ENCODE data around the gene RNF212.

RNF212 gene

GRCh38 chr4:1113311-1114009, at the start of gene RNF212:
RNF212 (minus strand) TSS chr4:1113564; CDS start chr4:1113464, 100 bp downstream.
- H3K9me3 Mint-ChIP-seq: no peaks in the 10 kb centered on the region
- H3K36me3 Mint-ChIP-seq: no peaks in the 10 kb centered on the region
- H3K27ac Mint-ChIP-seq: no peak within 1 kb of the TSS
- no peaks in the 10 kb centered on the region for H3K4me1 Mint-ChIP-seq
- ATAC-seq: peak; percentile 61
- H3K4me3 Mint-ChIP-seq: peak within 1 kb of the TSS; percentile 69
- H3K27me3 Mint-ChIP-seq: peaks cover 37% of the 10 kb centered on the region

DNA sequence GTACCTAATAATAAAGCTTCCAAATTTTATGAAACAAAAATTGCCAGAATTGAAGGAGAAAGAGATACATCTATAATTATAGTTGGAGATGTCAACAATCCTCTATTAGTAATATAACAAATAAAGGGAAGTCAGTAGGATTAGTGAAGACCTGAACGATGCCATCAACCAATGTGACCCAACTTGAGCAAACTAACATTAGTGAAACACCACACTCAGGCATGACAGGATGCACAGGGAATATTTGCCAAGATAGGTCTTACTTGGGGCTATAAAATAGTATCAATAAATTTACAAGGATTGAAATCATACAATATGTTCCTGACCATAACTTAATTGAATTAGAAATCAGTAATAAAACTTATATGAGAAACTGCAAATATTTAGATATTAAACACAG, 47.0 kb upstream of the RNF212 start:
- no peak for ATAC-seq

GRCh38 chr4:1156069-1156468, 42.7 kb upstream of the RNF212 start:
- ATAC-seq: no peak
- H3K4me1 Mint-ChIP-seq: peaks cover 13% of the 10 kb centered on the region
- no peak overlapping the region for H3K27ac Mint-ChIP-seq
- no peak overlapping the region for H3K4me3 Mint-ChIP-seq
- peaks cover 6% of the 10 kb centered on the region for H3K36me3 Mint-ChIP-seq
- peaks cover 6% of the 10 kb centered on the region for H3K9me3 Mint-ChIP-seq
- peaks cover 36% of the 10 kb centered on the region for H3K27me3 Mint-ChIP-seq

More for the DNA sequence above, 47.0 kb upstream of the RNF212 start:
- Mint-ChIP-seq H3K4me1 (peaks cover 33% of the 10 kb centered on the region), H3K36me3 (peaks cover 17% of the 10 kb centered on the region), H3K9me3 (peaks cover 18% of the 10 kb centered on the region), H3K27ac (no peak overlapping the region), H3K4me3 (no peak overlapping the region), H3K27me3 (peaks cover 3% of the 10 kb centered on the region)

- Mint-ChIP-seq H3K9me3 (peaks cover 6% of the 10 kb centered on the region), H3K4me3 (no peak overlapping the region), H3K4me1 (peaks cover 11% of the 10 kb centered on the region), H3K27ac (no peak overlapping the region), H3K36me3 (peaks cover 6% of the 10 kb centered on the region), H3K27me3 (peaks cover 36% of the 10 kb centered on the region)
- ATAC-seq: no peak
Observed at GRCh38 chr4:1155314-1155713, 42.0 kb upstream of the RNF212 start.

GRCh38 chr4:1154523-1155182, 41.3 kb upstream of the RNF212 start:
- no peak for ATAC-seq
- Mint-ChIP-seq H3K27ac (no peak overlapping the region), H3K27me3 (peaks cover 41% of the 10 kb centered on the region), H3K36me3 (peaks cover 10% of the 10 kb centered on the region), H3K4me3 (no peak overlapping the region), H3K9me3 (peaks cover 8% of the 10 kb centered on the region), H3K4me1 (peaks cover 11% of the 10 kb centered on the region)

DNA sequence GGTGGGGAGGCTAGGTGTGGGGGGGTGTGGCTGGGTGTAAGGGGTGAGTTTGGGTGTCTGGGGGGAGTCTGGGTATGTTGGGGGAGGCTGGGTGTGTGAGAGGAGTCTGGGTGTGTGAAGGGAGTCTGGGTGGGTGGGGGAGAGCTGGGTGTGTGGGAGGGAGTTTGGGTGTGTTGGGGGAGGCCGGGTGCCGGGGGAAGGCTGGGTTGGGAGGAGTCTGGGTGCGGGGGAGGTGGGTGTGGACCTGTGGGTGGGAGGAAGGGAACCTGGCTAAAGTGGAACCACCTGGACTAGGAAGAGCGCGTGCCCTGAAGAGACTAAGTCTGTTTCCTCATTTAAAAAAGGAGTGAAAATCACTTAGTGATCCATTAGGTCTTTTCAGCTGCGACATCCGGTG, 40.8 kb upstream of the RNF212 start:
- Mint-ChIP-seq H3K27ac (no peak overlapping the region), H3K9me3 (peaks cover 10% of the 10 kb centered on the region), H3K4me1 (peaks cover 11% of the 10 kb centered on the region), H3K4me3 (no peak overlapping the region), H3K36me3 (peaks cover 13% of the 10 kb centered on the region), H3K27me3 (peaks cover 46% of the 10 kb centered on the region)
- ATAC-seq: peak; percentile 20

DNA sequence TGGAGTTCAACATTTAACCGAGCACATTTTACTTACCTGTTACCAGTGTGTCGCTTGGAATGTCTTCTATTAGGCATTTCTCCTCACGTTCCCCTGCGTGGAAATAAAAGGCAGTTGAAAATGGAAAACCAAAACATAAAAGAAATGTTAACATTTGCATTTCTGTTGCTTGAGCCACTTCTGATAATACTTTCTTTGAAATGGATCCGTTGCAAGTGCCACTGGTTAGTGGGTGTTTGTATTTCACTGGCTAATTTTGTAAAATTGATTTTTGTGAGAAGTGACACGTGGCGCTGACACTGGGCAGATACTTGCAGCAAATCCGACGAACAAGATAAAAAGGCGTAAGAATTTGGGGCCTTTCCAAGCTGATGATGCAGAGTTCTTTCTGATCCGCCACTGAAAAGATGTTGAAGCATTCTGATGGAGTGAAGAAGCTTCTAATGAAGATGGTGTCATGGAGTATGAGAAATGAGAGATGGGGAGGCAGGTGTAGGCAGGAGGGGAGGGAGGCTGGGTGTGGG, 40.3 kb upstream of the RNF212 start:
- H3K27ac Mint-ChIP-seq: no peak overlapping the region
- no peak overlapping the region for H3K4me3 Mint-ChIP-seq
- no peak for ATAC-seq
- peaks cover 11% of the 10 kb centered on the region for H3K4me1 Mint-ChIP-seq
- H3K27me3 Mint-ChIP-seq: peaks cover 51% of the 10 kb centered on the region
- H3K36me3 Mint-ChIP-seq: peaks cover 13% of the 10 kb centered on the region
- H3K9me3 Mint-ChIP-seq: peaks cover 9% of the 10 kb centered on the region

DNA sequence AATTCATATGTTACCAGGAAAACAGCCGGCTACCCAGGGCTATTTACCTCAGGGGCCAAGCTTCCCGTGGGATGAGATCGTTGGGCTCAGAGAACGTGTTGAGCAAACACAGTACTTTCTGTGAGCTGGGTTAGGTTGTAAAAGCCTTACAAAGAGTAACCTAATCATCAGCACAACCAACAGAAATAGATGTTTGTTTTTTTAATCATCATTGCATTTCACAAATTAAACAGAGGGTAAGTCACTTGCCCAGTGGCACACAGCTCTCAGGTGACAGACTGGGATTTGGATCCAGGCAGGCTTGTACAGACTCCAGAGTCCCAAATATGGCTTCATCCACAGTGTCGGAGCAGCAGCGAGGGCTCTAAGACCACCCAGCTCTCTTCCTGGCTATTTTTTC, 38.9 kb upstream of the RNF212 start:
- H3K4me3 Mint-ChIP-seq: no peak overlapping the region
- H3K4me1 Mint-ChIP-seq: peaks cover 11% of the 10 kb centered on the region
- H3K27me3 Mint-ChIP-seq: peaks cover 56% of the 10 kb centered on the region
- peaks cover 3% of the 10 kb centered on the region for H3K9me3 Mint-ChIP-seq
- ATAC-seq: no peak
- H3K36me3 Mint-ChIP-seq: peaks cover 6% of the 10 kb centered on the region
- no peak overlapping the region for H3K27ac Mint-ChIP-seq

GRCh38 chr4:1151541-1151940, 38.2 kb upstream of the RNF212 start:
- ATAC-seq: no peak
- Mint-ChIP-seq H3K4me1 (peaks cover 11% of the 10 kb centered on the region), H3K27ac (no peak overlapping the region), H3K9me3 (peaks cover 3% of the 10 kb centered on the region), H3K27me3 (peaks cover 62% of the 10 kb centered on the region), H3K36me3 (peaks cover 6% of the 10 kb centered on the region), H3K4me3 (no peak overlapping the region)

DNA sequence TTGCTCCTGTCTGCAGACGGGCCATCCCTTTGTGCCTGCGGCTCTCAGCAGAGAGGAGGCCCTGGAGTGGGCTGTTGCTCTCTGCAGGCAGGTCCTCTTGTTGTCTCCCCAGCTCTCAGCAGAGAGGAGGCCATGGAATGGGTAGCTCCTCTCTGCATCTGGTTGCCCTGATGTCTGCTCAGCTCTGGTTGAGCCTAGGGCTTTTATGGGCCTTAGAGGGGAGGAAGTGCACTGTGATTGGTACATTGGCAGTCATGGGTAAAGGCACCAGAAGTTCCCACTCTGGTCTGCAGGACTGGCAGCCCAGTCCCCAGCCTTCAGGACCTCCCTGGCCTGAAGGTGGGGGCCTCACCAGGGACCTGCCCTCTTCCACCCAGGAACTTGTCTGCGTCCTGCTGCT, 37.5 kb upstream of the RNF212 start:
- peaks cover 3% of the 10 kb centered on the region for H3K9me3 Mint-ChIP-seq

GRCh38 chr4:1139860-1140259, 26.5 kb upstream of the RNF212 start:
- no peak overlapping the region for H3K4me3 Mint-ChIP-seq
- no peaks in the 10 kb centered on the region for H3K9me3 Mint-ChIP-seq
- no peak overlapping the region for H3K27ac Mint-ChIP-seq
- H3K4me1 Mint-ChIP-seq: peaks cover 19% of the 10 kb centered on the region
- no peak for ATAC-seq
- H3K36me3 Mint-ChIP-seq: no peaks in the 10 kb centered on the region
- peaks cover 41% of the 10 kb centered on the region for H3K27me3 Mint-ChIP-seq

More for the DNA sequence above, 37.5 kb upstream of the RNF212 start:
- Mint-ChIP-seq H3K4me1 (peaks cover 11% of the 10 kb centered on the region), H3K36me3 (peaks cover 6% of the 10 kb centered on the region), H3K4me3 (no peak overlapping the region), H3K27ac (no peak overlapping the region), H3K27me3 (peaks cover 66% of the 10 kb centered on the region)
- no peak for ATAC-seq

DNA sequence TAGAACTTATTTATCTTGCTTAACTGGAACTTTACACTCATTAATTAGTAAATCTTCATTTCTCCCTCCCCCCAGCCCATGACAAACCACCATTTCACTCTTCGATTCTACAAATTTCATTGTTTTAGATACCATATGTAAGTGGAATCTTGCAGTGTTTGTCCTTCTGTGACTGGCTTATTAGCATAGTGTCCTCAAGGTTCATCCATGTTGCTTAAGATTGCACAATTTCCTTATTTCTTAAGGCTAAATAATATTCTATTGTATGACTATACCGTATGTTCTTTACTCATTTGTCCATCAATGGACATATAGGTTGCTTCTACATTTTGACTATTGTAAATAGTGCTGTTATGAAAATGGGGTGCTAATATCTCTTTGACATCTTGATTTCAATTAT, 24.5 kb upstream of the RNF212 start:
- H3K9me3 Mint-ChIP-seq: no peaks in the 10 kb centered on the region
- H3K27ac Mint-ChIP-seq: peak overlapping the region; percentile 76
- no peak for ATAC-seq
- peaks cover 28% of the 10 kb centered on the region for H3K4me1 Mint-ChIP-seq
- peak overlapping the region; percentile 21 for H3K4me3 Mint-ChIP-seq
- H3K36me3 Mint-ChIP-seq: no peaks in the 10 kb centered on the region
- peaks cover 28% of the 10 kb centered on the region for H3K27me3 Mint-ChIP-seq

GRCh38 chr4:1137063-1137776, 23.9 kb upstream of the RNF212 start:
- H3K4me1 Mint-ChIP-seq: peaks cover 32% of the 10 kb centered on the region
- no peaks in the 10 kb centered on the region for H3K9me3 Mint-ChIP-seq
- peak overlapping the region; percentile 76 for H3K27ac Mint-ChIP-seq
- no peak for ATAC-seq
- peak overlapping the region; percentile 78 for H3K4me3 Mint-ChIP-seq
- no peaks in the 10 kb centered on the region for H3K36me3 Mint-ChIP-seq
- peaks cover 22% of the 10 kb centered on the region for H3K27me3 Mint-ChIP-seq

- H3K4me1 Mint-ChIP-seq: peaks cover 32% of the 10 kb centered on the region
- no peaks in the 10 kb centered on the region for H3K36me3 Mint-ChIP-seq
- no peak for ATAC-seq
- no peak overlapping the region for H3K4me3 Mint-ChIP-seq
- no peaks in the 10 kb centered on the region for H3K9me3 Mint-ChIP-seq
- H3K27me3 Mint-ChIP-seq: peaks cover 13% of the 10 kb centered on the region
- H3K27ac Mint-ChIP-seq: peak overlapping the region; percentile 76
Observed at GRCh38 chr4:1136048-1136447, 22.7 kb upstream of the RNF212 start.

- peaks cover 37% of the 10 kb centered on the region for H3K4me1 Mint-ChIP-seq
- no peak overlapping the region for H3K4me3 Mint-ChIP-seq
- H3K36me3 Mint-ChIP-seq: no peaks in the 10 kb centered on the region
- peak; percentile 81 for ATAC-seq
- peaks cover 8% of the 10 kb centered on the region for H3K27me3 Mint-ChIP-seq
- peak overlapping the region; percentile 22 for H3K27ac Mint-ChIP-seq
- H3K9me3 Mint-ChIP-seq: no peaks in the 10 kb centered on the region
Observed at GRCh38 chr4:1133033-1133432, 19.7 kb upstream of the RNF212 start.
